Measurements from ENCODE around the gene NCKIPSD. TPM values are rescaled to one million over a fixed set of nuclear protein-coding genes. Genes with fewer than 3 reads are reported as not detected.

The NCKIPSD gene
- total and polyA plus RNA-seq, 3 experiments from 2014 or later: 11.0 to 30.2 (median 29.2) TPM

DNA sequence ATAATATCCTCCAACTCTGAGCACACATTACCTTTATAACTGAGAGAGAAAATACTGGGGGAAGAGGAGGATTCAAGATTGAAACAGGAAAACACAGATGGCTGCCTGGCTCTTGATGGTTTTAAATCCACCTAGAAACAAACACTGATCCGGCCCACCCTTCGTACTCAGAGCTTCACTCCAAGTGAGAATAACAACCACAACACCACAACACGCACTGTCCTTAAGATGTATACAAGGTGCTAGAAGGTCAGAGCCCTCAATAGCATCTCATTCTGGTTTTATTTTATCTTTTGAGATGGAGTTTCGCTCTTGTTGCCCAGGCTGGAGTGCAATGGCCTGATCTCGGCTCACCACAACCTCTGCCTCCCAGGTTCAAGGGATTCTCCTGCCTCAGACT lies 21.4 kb upstream of the NCKIPSD start:
- DNase-seq: no peak
- Mint-ChIP-seq H3K9me3 (no peaks in the 10 kb centered on the region), H3K27ac (peak overlapping the region in 4 of 8 donors; percentile 26 to 64 (median 36)), H3K4me3 (peak overlapping the region in 4 of 7 donors; percentile 4 to 57 (median 8)), H3K27me3 (no peaks in the 10 kb centered on the region), H3K36me3 (peaks cover 0 to 66% (median 15%) of the 10 kb centered on the region in 3 donors), H3K4me1 (peaks cover 56 to 78% (median 68%) of the 10 kb centered on the region in 3 donors)
- Histone ChIP-seq H3K27ac (ENCODE audit: low read depth, low read length) (no peak overlapping the region), H3K36me3 (ENCODE audit: insufficient read depth, low read length) (peaks cover 27% of the 10 kb centered on the region), H3K9me3 (ENCODE audit: low read length) (no peaks in the 10 kb centered on the region), H3K27me3 (ENCODE audit: insufficient read depth, low read length, poor library complexity, severe bottlenecking) (no peaks in the 10 kb centered on the region), H3K4me3 (ENCODE audit: low read length) (no peak overlapping the region), H3K4me1 (ENCODE audit: insufficient read depth, low read length) (peaks cover 32% of the 10 kb centered on the region)
- POLR2A ChIA-PET: no interaction called here
- CTCF ChIA-PET: interaction anchor here (1.2 kb wide), 1 partner anchor 33 kb away, joined by 3 read pairs; no protein-coding TSS in a partner anchor

DNA sequence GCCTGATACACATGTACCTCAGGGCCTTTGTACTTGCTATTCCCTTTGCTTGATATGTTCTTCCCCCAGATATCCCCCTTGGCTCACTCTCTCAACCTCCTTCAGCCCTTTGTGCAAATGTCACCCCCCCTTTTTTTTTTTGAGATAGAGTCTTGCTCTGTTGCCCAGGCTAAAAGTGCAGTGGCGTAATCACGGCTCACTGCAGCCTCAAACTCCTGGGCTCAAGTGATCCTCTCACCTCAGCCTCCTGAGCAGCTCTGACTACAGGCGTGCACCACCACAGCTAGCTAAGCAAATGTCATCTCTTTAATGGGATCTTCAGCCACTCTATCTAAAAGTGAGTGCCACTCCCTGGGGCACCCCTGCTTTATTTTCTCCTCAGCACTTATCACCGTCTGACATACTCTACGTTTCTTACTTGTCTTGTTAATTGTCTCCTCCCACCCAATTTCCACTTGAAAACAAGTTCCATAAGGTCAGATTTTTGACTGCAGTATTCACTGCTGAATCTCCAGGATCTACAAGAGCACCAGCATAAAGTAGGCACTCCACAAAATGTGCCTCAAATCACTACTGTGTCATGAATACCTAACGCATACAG lies 16.7 kb upstream of the NCKIPSD start:
- H3K36me3 Mint-ChIP-seq: peaks cover 0 to 57% (median 7%) of the 10 kb centered on the region in 3 donors
- H3K27me3 Mint-ChIP-seq: no peaks in the 10 kb centered on the region
- H3K4me1 Mint-ChIP-seq: peaks cover 37 to 61% (median 54%) of the 10 kb centered on the region in 3 donors
- H3K4me3 Mint-ChIP-seq: peak overlapping the region in 5 of 7 donors; percentile 3 to 79 (median 13)
- peaks cover 23% of the 10 kb centered on the region for H3K4me1 ChIP-seq (ENCODE audit: insufficient read depth, low read length)
- H3K9me3 ChIP-seq (ENCODE audit: low read length): no peaks in the 10 kb centered on the region
- DNase-seq: no peak
- no peak overlapping the region for H3K27ac ChIP-seq (ENCODE audit: low read depth, low read length)
- CTCF ChIA-PET: no interaction called here
- H3K4me3 ChIP-seq (ENCODE audit: low read length): no peak overlapping the region
- H3K36me3 ChIP-seq (ENCODE audit: insufficient read depth, low read length): peaks cover 9% of the 10 kb centered on the region
- POLR2A ChIA-PET: no interaction called here
- peak overlapping the region in 7 of 8 donors; percentile 2 to 91 (median 61) for H3K27ac Mint-ChIP-seq
- no peaks in the 10 kb centered on the region for H3K9me3 Mint-ChIP-seq
- no peaks in the 10 kb centered on the region for H3K27me3 ChIP-seq (ENCODE audit: insufficient read depth, low read length, poor library complexity, severe bottlenecking)

DNA sequence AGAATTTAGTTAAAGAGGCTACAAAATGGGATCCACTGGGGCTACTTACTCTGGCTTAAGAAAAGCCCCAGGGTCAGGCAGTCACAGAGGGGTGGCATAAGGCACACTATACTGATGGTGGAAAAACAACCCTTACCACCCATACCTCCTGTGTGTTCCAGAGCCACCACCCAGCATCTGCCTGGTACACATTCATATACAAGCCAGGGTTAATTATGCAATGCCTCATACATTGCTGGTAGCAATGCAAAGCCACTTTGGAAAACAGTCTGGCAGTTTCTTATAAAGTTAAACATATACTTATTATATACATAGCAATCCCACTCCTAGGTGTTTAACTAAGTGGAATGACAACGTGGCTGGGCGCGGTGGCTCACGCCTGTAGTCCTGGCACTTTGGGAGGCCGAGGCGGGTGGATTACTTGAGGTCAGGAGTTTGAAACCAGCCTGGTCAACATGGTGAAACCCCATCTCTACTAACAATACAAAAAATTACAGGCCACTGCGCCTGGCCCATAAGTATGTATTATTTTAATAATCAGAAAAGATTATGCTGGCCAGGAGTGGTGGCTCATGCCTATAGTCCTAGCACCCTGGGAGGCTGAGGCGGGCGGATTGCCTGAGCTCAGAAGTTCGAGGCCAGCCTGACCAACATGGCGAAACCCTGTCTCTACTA lies 15.2 kb upstream of the NCKIPSD start:
- peaks cover 0 to 53% (median 7%) of the 10 kb centered on the region in 3 donors for H3K36me3 Mint-ChIP-seq
- ChIA-PET CTCF (interaction anchor here (0.6 kb wide), 1 partner anchor 197 kb away, joined by 3 read pairs; no protein-coding TSS in a partner anchor), POLR2A (no interaction called here)
- no peak for DNase-seq
- H3K4me3 Mint-ChIP-seq: no peak overlapping the region
- peak overlapping the region in 3 of 8 donors; percentile 4 to 74 (median 39) for H3K27ac Mint-ChIP-seq
- H3K27me3 Mint-ChIP-seq: no peaks in the 10 kb centered on the region
- H3K9me3 Mint-ChIP-seq: no peaks in the 10 kb centered on the region
- H3K36me3 ChIP-seq (ENCODE audit: insufficient read depth, low read length): peaks cover 15% of the 10 kb centered on the region
- no peaks in the 10 kb centered on the region for H3K27me3 ChIP-seq (ENCODE audit: insufficient read depth, low read length, poor library complexity, severe bottlenecking)
- H3K27ac ChIP-seq (ENCODE audit: low read depth, low read length): no peak overlapping the region
- no peak overlapping the region for H3K4me3 ChIP-seq (ENCODE audit: low read length)
- H3K9me3 ChIP-seq (ENCODE audit: low read length): no peaks in the 10 kb centered on the region
- H3K4me1 ChIP-seq (ENCODE audit: insufficient read depth, low read length): peaks cover 18% of the 10 kb centered on the region
- H3K4me1 Mint-ChIP-seq: peaks cover 34 to 54% (median 47%) of the 10 kb centered on the region in 3 donors

DNA sequence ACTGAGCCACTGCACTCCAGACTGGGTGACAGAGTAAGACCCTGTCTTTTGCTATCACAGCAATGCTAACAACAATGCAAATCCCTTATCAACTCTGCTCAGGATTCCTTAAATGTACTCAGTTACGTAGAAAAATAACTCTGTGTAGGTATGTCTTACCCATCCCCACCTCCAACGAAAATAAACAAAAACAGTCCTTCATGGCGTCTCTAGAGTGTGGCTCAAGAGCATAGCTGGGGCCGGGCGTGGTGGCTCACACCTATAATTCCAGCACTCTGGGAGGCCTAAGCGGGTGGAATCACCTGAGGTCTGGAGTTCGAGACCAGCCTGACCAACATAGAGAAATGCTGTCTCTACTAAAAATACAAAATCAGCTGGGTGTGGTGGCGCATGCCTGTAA lies 13.2 kb upstream of the NCKIPSD start:
- H3K9me3 Mint-ChIP-seq: no peaks in the 10 kb centered on the region
- peaks cover 27% of the 10 kb centered on the region for H3K36me3 ChIP-seq (ENCODE audit: insufficient read depth, low read length)
- H3K27ac Mint-ChIP-seq: no peak overlapping the region
- H3K4me1 Mint-ChIP-seq: peaks cover 29 to 50% (median 44%) of the 10 kb centered on the region in 3 donors
- ChIA-PET POLR2A (no interaction called here), CTCF (interaction anchor here (0.9 to 3.1 kb wide), 2 partner anchors 11 to 13 kb away, joined by 3 to 15 read pairs; partner anchors contain the start of gene NCKIPSD)
- DNase-seq: no peak
- no peak overlapping the region for H3K4me3 Mint-ChIP-seq
- no peak overlapping the region for H3K27ac ChIP-seq (ENCODE audit: low read depth, low read length)
- H3K27me3 ChIP-seq (ENCODE audit: insufficient read depth, low read length, poor library complexity, severe bottlenecking): no peaks in the 10 kb centered on the region
- no peaks in the 10 kb centered on the region for H3K9me3 ChIP-seq (ENCODE audit: low read length)
- peaks cover 18% of the 10 kb centered on the region for H3K4me1 ChIP-seq (ENCODE audit: insufficient read depth, low read length)
- no peaks in the 10 kb centered on the region for H3K27me3 Mint-ChIP-seq
- H3K36me3 Mint-ChIP-seq: peaks cover 0 to 62% (median 8%) of the 10 kb centered on the region in 3 donors
- H3K4me3 ChIP-seq (ENCODE audit: low read length): no peak overlapping the region

- Histone ChIP-seq H3K36me3 (ENCODE audit: insufficient read depth, low read length) (peaks cover 37% of the 10 kb centered on the region), H3K4me1 (ENCODE audit: insufficient read depth, low read length) (peaks cover 18% of the 10 kb centered on the region), H3K9me3 (ENCODE audit: low read length) (no peaks in the 10 kb centered on the region), H3K4me3 (ENCODE audit: low read length) (no peak overlapping the region), H3K27ac (ENCODE audit: low read depth, low read length) (no peak overlapping the region), H3K27me3 (ENCODE audit: insufficient read depth, low read length, poor library complexity, severe bottlenecking) (no peaks in the 10 kb centered on the region)
- no peaks in the 10 kb centered on the region for H3K9me3 Mint-ChIP-seq
- ChIA-PET POLR2A (interaction anchor here (0.8 kb wide), 1 partner anchor 199 kb away, joined by 3 read pairs; no protein-coding TSS in a partner anchor), CTCF (interaction anchor here (3.1 kb wide), 1 partner anchor 12 kb away, joined by 15 read pairs; the partner anchor contains the start of gene NCKIPSD)
- peaks cover 3 to 69% (median 9%) of the 10 kb centered on the region in 3 donors for H3K36me3 Mint-ChIP-seq
- H3K4me3 Mint-ChIP-seq: no peak overlapping the region
- no peaks in the 10 kb centered on the region for H3K27me3 Mint-ChIP-seq
- DNase-seq: no peak
- peaks cover 26 to 46% (median 40%) of the 10 kb centered on the region in 3 donors for H3K4me1 Mint-ChIP-seq
- H3K27ac Mint-ChIP-seq: no peak overlapping the region
Measured at GRCh38 chr3:48697952-48698351, 12.2 kb upstream of the NCKIPSD start.

DNA sequence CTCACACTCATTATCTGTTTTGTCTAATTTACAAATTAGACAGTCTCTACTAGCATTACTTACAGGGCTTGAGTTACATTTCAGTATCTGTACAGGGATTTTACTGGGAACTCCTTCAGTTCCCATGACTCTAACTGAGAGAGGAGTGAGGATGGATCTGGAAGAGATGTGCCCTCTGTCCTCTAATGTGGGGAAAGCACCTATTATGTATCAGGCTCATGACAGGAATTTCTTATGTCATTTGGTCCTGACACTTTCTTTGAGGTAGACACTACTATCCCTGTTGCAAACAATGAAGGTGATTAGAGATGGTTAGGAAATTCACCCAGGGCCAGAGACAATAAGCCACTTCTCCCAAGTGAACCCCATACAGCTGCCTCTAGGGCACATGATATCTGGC lies 10.9 kb upstream of the NCKIPSD start:
- no peaks in the 10 kb centered on the region for H3K27me3 ChIP-seq (ENCODE audit: insufficient read depth, low read length, poor library complexity, severe bottlenecking)
- ChIA-PET POLR2A (interaction anchor here (1.2 kb wide), 1 partner anchor 20 kb away, joined by 6 read pairs; the partner anchor contains the start of gene IP6K2), CTCF (interaction anchor here (1.4 to 3.1 kb wide), 2 partner anchors 10 to 11 kb away, joined by 5 to 15 read pairs; partner anchors contain the start of gene NCKIPSD)
- no peak overlapping the region for H3K27ac ChIP-seq (ENCODE audit: low read depth, low read length)
- H3K4me3 ChIP-seq (ENCODE audit: low read length): no peak overlapping the region
- peaks cover 49% of the 10 kb centered on the region for H3K36me3 ChIP-seq (ENCODE audit: insufficient read depth, low read length)
- DNase-seq: no peak
- no peaks in the 10 kb centered on the region for H3K9me3 ChIP-seq (ENCODE audit: low read length)
- Mint-ChIP-seq H3K4me1 (peaks cover 17 to 38% (median 30%) of the 10 kb centered on the region in 3 donors), H3K27ac (peak overlapping the region in 4 of 8 donors; percentile 11 to 60 (median 49)), H3K9me3 (no peaks in the 10 kb centered on the region), H3K36me3 (peaks cover 6 to 73% (median 6%) of the 10 kb centered on the region in 3 donors), H3K27me3 (no peaks in the 10 kb centered on the region), H3K4me3 (no peak overlapping the region)
- peaks cover 18% of the 10 kb centered on the region for H3K4me1 ChIP-seq (ENCODE audit: insufficient read depth, low read length)

DNA sequence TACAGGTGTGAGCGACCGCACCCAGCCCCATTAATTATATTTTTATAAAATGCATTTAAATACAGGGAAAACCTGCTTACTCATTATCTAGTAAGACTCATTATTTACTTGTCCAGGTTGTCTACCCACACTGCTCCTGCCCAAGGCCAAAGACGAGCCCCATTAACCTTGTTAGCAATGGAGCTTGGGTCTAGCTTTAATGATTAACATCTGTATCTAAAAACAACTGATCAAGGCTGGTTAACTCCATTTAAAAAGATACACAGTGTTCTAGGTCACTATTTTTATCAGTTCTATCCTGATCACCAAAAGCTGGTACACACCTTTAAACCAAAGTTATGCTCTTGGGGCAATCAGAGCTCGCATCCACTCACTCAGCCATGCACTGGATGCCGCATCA lies 10.4 kb upstream of the NCKIPSD start:
- peaks cover 50% of the 10 kb centered on the region for H3K36me3 ChIP-seq (ENCODE audit: insufficient read depth, low read length)
- no peak overlapping the region for H3K27ac ChIP-seq (ENCODE audit: low read depth, low read length)
- peaks cover 6 to 76% (median 9%) of the 10 kb centered on the region in 3 donors for H3K36me3 Mint-ChIP-seq
- no peaks in the 10 kb centered on the region for H3K9me3 ChIP-seq (ENCODE audit: low read length)
- ChIA-PET POLR2A (interaction anchor here (0.6 to 1.2 kb wide), 2 partner anchors 21 to 200 kb away, joined by 3 to 6 read pairs; partner anchors contain the start of gene IP6K2), CTCF (interaction anchor here (0.6 to 1.4 kb wide), 2 partner anchors 10 to 1087 kb away, joined by 3 to 5 read pairs; partner anchors contain the start of gene NCKIPSD)
- H3K9me3 Mint-ChIP-seq: no peaks in the 10 kb centered on the region
- DNase-seq: no peak
- H3K4me1 ChIP-seq (ENCODE audit: insufficient read depth, low read length): peaks cover 18% of the 10 kb centered on the region
- H3K4me3 ChIP-seq (ENCODE audit: low read length): no peak overlapping the region
- no peak overlapping the region for H3K4me3 Mint-ChIP-seq
- H3K27me3 Mint-ChIP-seq: no peaks in the 10 kb centered on the region
- no peaks in the 10 kb centered on the region for H3K27me3 ChIP-seq (ENCODE audit: insufficient read depth, low read length, poor library complexity, severe bottlenecking)
- H3K4me1 Mint-ChIP-seq: peaks cover 17 to 38% (median 30%) of the 10 kb centered on the region in 3 donors
- peak overlapping the region in 5 of 8 donors; percentile 10 to 60 (median 46) for H3K27ac Mint-ChIP-seq
